ENCODE results near the gene TRIM13.
"Not testable (repeated sequence)": the region's sequence is repeated elsewhere in the genome, so short reads cannot be mapped to it uniquely, and the experiment has no call there.

TRIM13 gene

DNA sequence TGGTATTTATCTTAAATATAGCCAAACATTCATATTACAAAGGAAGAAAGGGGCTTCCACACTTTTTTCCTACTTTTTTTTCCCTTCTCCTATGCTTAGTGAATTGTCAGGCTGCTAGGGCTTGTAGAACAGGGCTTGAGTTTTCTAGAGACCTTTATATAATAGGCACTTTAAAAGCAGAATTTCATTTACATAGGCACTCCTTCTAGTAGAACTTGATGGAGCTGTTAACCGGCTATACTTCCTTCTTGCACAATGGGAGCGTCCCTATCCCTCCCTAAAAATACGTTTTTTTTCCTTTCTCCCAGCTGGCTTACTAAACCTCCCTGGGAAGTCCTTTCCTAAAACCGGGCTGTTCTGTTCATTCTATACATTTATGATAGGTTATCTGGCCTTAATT lies 1.1 kb downstream of the TRIM13 start:
- DNase-seq = no peak

DNA sequence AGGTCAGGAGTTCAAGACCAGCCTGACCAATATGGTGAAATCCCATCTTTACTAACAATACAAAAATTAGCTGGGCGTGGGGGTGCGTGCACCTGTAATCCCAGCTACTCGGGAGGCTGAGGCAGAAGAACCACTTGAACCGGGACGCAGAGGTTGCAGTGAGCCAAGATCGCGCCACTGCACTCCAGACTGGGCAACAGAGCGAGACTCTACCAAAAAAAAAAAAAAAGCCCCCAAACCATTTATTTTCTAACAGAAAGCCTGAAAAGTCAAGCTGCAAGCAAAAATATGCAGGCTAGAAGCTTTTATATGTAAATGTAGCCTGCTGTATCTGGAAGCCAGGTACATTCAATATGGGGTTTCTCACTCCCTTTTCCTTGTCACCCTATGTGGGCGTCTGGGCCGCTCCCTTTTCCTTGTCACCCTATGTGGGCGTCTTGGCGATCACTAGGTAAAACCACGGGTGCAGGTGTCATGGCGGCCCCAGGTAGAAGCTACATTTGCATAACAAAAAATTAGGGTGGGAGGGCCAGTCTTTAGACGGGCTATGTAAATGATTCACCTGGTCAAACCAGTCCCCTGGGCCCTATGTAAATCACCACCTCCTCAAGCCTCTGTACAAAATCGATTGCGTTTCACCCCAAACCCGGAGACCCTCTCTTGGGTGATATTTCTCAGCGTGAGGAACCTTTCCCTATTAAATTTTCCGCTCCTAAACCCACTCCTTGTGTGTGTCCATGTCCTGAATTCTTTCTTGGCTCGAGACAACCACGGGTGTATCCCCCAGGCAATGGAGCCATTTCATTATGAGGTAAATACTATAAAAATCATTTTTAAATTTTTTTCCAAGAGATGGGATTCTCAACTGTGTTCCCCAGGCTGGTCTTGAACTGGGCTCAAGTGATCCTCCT lies 2.1 kb downstream of the TRIM13 start:
- DNase-seq = no peak

- DNase-seq = no peak
Measured at GRCh38 chr13:50001287-50001686, 4.4 kb downstream of the TRIM13 start.

DNA sequence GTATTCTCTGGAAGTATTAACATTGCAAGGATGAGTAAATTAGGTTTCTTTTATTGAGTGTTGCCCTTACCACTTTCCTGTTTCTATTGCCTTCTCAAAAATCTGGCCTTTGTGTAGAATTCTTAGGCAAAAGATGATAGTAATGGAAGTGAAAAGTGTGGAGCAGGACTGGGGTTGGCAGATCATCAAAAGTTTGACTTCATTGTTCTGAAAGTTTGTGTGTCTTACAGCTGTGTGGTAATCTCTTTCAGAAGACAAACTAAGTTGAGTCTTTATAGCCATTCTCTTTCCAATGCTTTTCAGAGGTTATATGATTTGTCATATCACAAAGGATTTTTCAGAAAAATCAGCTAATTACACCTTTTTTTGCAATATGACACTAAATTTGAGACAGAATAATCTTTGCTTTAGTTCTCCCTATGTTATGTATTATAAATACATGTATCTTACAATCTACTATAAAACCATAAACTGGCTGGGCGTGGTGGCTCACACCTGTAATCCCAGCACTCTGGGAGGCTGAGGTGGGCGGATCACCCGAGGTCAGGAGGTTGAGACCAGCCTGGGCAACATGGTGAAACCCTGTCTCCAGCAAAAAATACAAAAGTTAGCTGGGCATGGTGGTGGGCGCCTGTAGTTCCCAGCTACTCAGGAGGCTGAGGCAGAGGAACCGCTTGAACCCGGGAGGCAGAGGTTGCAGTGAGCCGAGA lies 9.7 kb downstream of the TRIM13 start:
- no peak for DNase-seq

DNA sequence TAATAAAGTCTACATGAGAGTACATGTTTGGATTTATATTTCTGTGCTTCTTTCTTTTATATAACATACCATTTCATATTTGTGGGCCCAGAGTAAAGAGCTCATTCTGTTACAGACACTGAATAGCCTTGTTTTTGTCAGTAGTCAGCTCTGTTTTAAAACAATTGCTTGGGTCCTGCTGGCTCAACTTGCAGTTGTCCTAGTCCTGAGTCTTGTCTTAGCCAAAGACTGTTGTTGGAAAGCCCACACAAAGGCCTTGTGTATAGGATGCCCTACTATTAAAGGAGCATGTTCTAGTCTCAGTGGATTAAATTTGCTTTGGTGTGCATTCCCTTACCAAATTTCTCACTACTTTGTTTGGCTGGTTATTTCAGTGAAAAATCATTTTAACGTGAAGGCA lies 14.6 kb downstream of the TRIM13 start:
- no peak for DNase-seq

DNA sequence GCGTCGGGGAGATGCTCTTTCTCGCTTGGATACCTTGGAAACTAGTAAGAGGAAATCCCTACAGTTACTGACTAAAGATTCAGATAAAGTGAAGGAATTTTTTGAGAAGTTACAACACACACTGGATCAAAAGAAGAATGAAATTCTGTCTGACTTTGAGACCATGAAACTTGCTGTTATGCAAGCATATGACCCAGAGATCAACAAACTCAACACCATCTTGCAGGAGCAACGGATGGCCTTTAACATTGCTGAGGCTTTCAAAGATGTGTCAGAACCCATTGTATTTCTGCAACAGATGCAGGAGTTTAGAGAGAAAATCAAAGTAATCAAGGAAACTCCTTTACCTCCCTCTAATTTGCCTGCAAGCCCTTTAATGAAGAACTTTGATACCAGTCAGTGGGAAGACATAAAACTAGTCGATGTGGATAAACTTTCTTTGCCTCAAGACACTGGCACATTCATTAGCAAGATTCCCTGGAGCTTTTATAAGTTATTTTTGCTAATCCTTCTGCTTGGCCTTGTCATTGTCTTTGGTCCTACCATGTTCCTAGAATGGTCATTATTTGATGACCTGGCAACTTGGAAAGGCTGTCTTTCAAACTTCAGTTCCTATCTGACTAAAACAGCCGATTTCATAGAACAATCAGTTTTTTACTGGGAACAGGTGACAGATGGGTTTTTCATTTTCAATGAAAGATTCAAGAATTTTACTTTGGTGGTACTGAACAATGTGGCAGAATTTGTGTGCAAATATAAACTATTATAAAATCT lies 15.7 kb downstream of the TRIM13 start:
- no peak for DNase-seq

DNA sequence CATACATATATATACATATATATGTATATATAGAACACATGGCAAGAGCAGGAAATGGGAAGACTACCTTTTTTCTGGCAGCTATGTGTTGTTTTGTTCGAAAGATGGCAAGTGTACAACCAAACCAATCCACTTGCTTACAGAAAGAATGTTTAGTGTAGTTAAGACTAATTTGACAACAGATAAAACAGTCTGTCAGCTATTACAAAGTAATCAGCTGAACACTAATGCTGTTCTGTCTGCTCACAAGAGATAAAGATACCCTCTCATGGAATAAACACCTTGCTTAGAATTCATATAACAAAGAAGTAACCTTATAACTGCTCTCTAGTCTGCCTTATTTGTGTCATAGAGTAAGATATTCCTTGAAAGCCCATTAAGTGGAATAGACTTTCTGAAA lies 17.5 kb downstream of the TRIM13 start:
- no peak for DNase-seq

DNA sequence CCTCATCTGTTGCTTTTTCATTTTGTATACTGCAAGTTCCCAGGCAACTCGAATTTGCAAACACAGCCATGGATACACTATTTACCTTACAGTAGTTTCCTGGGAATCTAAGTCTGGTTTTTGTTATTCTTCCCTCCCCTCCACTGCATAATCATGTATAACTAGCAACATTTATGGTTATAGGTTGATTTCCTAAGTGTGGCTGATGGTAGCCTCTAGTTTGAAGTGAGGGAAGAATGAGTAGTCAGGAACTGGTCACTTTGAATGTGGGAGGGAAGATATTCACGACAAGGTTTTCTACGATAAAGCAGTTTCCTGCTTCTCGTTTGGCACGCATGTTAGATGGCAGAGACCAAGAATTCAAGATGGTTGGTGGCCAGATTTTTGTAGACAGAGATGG lies 18.4 kb downstream of the TRIM13 start, which contains the start of gene KCNRG:
Gene KCNRG, plus strand, starts transcription at position 187 of the 400 bp plus-strand sequence. Its CDS starts 50 bp downstream, at position 237.
- DNase-seq = no peak

DNA sequence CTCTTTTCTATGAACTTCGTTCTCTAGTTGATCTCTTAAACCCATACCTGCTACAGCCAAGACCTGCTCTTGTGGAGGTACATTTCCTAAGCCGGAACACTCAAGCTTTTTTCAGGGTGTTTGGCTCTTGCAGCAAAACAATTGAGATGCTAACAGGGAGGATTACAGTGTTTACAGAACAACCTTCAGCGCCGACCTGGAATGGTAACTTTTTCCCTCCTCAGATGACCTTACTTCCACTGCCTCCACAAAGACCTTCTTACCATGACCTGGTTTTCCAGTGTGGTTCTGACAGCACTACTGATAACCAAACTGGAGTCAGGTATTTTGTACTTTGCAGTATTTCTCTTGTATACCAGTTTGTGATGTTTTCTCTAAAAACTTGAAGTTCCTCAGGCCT lies 18.9 kb downstream of the TRIM13 start:
- no peak for DNase-seq

DNA sequence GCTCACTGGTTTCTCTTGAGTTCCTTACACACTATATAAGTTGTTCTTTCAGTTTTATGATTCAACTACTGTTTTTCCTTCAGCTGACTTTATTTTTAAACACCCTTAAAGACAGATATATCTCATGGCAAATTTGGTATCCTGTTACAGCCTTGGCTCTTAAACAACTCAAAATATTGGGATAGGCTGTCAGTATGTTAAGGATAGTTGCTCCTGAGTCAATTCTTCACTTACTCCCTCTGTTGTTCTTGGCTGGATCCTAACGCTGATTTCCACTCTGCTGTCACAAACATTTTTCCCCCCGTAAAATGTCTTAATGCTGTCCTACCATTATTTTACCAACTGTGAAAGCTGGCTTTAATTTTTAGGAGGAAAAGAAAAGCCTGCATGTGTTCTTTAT lies 19.6 kb downstream of the TRIM13 start:
- DNase-seq = no peak

GRCh38 chr13:50017819-50018218 lies 21.0 kb downstream of the TRIM13 start:
- DNase-seq = no peak

DNA sequence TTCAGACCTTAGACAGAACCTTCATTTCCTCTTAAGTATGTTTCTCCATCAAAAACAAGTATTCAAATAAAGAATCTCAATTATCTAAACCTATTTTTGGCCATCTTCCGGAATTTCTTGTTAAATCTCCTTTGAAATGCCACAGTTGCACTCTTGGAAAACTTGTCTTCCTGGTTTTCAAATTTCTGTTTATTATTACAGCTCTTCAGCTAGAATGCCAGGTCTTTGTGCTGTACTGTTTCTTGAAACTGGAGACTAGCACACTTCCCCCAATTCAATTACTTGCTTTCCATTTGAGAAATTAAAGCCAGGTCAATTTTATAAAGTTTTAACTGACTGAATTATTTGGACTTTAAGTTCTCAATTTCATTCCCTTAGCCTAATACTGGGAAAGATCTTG lies 28.6 kb downstream of the TRIM13 start:
- no peak for DNase-seq

- DNase-seq = no peak
Measured at GRCh38 chr13:50026788-50027473, 30.1 kb downstream of the TRIM13 start.

DNA sequence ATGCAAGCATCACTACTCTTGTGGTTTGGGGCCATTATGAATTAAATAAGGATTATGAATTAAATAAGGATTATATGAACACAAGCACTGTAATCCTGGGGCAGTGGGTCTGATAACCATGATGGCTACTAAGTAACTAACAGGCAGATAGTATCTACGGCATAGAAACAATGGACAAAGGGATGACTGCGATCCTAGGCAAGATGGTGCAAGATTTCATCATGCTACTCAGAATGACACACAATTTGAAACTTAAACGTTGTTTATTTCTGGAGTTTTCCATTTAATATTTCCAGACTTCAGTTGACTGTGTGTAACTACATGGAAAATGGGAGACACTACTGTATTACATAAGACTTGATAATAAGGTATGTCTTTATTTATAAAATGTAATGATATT lies 33.5 kb downstream of the TRIM13 start:
- DNase-seq = no peak

DNA sequence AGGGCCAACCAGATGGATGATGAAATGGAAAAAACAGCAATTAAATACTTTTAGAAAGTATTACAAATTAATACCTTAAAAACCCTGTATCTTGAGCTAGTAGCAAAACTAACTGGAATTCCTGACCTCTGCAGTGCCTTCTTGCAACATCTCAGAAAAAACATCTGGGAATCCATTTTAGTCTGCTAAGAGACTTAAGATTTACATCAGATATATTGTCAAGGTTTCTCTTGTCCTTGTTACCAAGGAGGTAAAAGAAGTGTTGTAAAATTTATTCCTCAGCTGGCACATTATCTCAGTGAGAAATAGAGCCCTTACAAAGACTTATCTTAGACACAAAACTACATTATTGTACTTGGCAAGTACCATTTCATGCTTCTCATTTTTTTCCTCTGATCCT lies 36.9 kb downstream of the TRIM13 start:
- DNase-seq = no peak

DNA sequence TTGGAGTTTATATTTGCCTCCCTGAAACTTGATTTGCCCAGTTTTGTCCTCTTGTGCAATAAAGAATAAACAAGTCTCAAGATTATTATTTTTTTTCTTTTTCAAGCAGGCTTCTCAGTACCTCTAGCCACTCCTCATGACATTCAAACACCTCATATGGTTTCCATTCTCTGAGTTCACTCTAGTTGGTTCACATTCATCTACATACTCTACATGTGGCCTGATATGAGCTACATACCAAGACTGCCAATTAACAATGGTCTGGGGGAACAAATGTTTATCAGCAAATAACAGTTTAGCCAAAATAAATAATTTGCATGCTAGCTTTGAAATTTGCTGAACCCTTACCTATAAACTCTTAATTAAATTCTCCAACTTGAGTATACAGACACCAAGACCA lies 40.9 kb downstream of the TRIM13 start:
- DNase-seq = no peak

GRCh38 chr13:50038266-50038665 lies 41.4 kb downstream of the TRIM13 start:
- no peak for DNase-seq

DNA sequence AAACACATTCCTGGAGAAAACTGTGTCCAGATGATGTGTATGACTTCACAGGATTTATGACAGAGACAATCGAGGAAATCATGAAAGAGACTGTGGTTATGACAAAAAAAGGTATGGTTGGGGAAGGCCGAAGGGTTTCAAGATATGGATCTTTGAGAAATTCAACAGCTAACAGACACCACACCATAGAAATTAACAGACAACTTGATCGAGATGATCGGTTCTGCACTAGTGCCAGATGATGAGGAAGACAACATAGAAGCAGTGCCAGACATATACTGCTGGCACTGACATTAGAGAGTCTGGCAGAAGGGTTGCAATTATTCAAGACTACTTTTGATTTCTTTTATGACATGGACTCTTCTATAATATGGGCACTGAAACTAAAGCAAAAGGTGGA lies 55.6 kb downstream of the TRIM13 start:
- DNase-seq = no peak

DNA sequence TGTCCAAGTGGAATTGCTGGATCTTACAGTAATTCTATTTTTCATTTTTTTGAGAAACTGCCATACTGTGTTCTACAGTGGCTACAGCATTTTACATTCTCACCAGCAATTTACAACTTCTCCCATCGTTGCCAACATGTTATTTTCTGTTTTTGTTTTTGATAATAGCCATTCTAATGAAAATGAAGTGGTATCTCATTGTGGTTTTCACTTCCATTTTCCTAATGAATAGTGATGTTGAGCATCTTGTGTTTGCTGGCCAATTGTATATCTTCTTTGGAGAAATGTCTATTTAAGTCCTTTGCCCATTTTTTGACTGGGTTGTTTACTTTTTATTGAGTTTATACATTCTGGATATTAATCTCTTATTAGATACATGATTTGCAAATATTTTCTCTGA lies 57.0 kb downstream of the TRIM13 start:
- DNase-seq = no peak

GRCh38 chr13:50055454-50055853 lies 58.6 kb downstream of the TRIM13 start:
- no peak for DNase-seq

- DNase-seq = no peak
Measured at GRCh38 chr13:50060718-50061117, 63.9 kb downstream of the TRIM13 start.

DNA sequence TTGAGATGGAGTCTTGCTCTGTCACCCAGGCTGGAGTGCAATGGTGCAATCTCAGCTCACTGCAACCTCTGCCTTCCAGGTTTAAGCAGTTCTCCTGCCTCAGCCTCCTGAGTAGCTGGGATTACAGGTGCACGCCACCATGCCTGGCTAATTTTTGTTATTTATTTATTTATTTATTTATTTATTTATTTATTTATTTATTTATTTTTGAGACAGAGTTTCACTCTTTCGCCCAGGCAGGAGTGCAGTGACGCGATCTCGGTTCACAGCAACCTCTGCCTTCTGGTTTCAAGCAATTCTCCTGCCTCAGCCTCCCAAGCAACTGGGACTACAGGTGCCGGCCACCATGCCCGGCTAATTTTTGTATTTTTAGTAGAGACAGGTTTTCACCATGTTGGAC lies 65.5 kb downstream of the TRIM13 start:
- DNase-seq = not testable (repeated sequence)

- no peak for DNase-seq
Measured at GRCh38 chr13:50065712-50066111, 68.9 kb downstream of the TRIM13 start.
